H1 (cell line): Measurements from ENCODE around the gene MFSD2A. TPM values are rescaled to one million over a fixed set of nuclear protein-coding genes. Genes with fewer than 3 reads are reported as not detected.

Experiments
- CTCF ChIA-PET: fragments of 300-600 bp; sonication (Branson Sonifier 250); formaldehyde crosslinking; loops from one replicate; lab custom pipeline; 2021; ENCODE audit not compliant: partially characterized antibody; lab: Charles Lee
- POLR2A ChIA-PET: fragments of 300-600 bp; sonication (Branson Sonifier 250); formaldehyde crosslinking; loops from one replicate; lab custom pipeline; 2021; ENCODE audit warnings: inconsistent platforms; ENCODE audit not compliant: partially characterized antibody; lab: Charles Lee
- DNase-seq, 2 experiments: peaks; one replicate each; pipeline versions ENCODE4 v3.0.0 to v3.0.0-alpha.2; 2010 to 2022; ENCODE audit warnings: low spot score in 2 of 2, low read depth in 1 of 2, mixed read lengths in 1 of 2
- FAIRE-seq: peaks from 2 replicates; lab custom pipeline; 2011; peaks lifted over from hg19 to GRCh38; lab: Jason Lieb, UNC
- H2AFZ ChIP-seq: 2 replicates; pipeline ENCODE4 v1.8.1; 2012; ENCODE audit warnings: low read length, inconsistent platforms
- H2AK5ac ChIP-seq: 2 replicates; pipeline ENCODE4 v1.6.1; 2013; ENCODE audit warnings: low read depth, low read length
- H2BK120ac ChIP-seq: replicated peaks from 2 replicates; pipeline ENCODE3; 2013; ENCODE audit warnings: low read depth, low read length, inconsistent platforms
- H2BK12ac ChIP-seq: 2 replicates; pipeline ENCODE4 v1.6.1; 2013; ENCODE audit warnings: low read depth, low read length
- H2BK15ac ChIP-seq: 2 replicates; pipeline ENCODE4 v1.6.1; 2013; ENCODE audit warnings: low read length
- H2BK20ac ChIP-seq: 2 replicates; pipeline ENCODE4 v1.6.1; 2013; ENCODE audit warnings: low read length
- H2BK5ac ChIP-seq: 2 replicates; pipeline ENCODE4 v1.6.1; 2013; ENCODE audit warnings: low read depth, low read length
- H3K14ac ChIP-seq: 2 replicates; pipeline ENCODE4 v1.6.1; 2013; ENCODE audit warnings: inconsistent platforms; ENCODE audit not compliant: insufficient read length
- H3K18ac ChIP-seq: 2 replicates; pipeline ENCODE4 v1.6.1; 2013; ENCODE audit warnings: low read length; ENCODE audit errors: extremely low read depth
- H3K23ac ChIP-seq: 2 replicates; pipeline ENCODE4 v1.6.1; 2013; ENCODE audit warnings: inconsistent platforms; ENCODE audit not compliant: insufficient read length
- H3K23me2 ChIP-seq: 2 replicates; pipeline ENCODE4 v1.6.1; 2013; ENCODE audit warnings: low read depth, low read length
- H3K27ac ChIP-seq: 2 replicates; pipeline ENCODE4 v1.6.1; 2011; ENCODE audit warnings: low read depth, low read length, inconsistent platforms
- H3K27me3 ChIP-seq, 4 experiments: replicated peaks in 1 of 4; 1 replicate in 1 of 4; 2 replicates in 3 of 4; pipeline versions ENCODE4 v1.6.1 to v1.8.1; 2011 to 2013; ENCODE audit warnings: low read length in 3 of 4, mild to moderate bottlenecking in 3 of 4, inconsistent platforms in 2 of 4, mixed read lengths in 2 of 4, moderate library complexity in 1 of 4; ENCODE audit not compliant: control insufficient read depth in 3 of 4, insufficient read depth in 3 of 4; ENCODE audit errors: extremely low read depth in 1 of 4
- H3K36me3 ChIP-seq, 4 experiments: 2 replicates each; pipeline versions ENCODE4 v1.6.1 to v1.8.1; 2011 to 2013; ENCODE audit warnings: mild to moderate bottlenecking in 4 of 4, low read length in 3 of 4, moderate library complexity in 2 of 4, control low read depth in 1 of 4, inconsistent platforms in 1 of 4; ENCODE audit not compliant: insufficient read depth in 4 of 4, control insufficient read depth in 2 of 4
- H3K4ac ChIP-seq: replicated peaks from 2 replicates; pipeline ENCODE3; 2013; ENCODE audit warnings: low read length, low read depth, mixed read lengths, inconsistent platforms; ENCODE audit not compliant: insufficient read length
- H3K4me1 ChIP-seq, 4 experiments: replicated peaks in 1 of 4; 1 replicate in 1 of 4; 2 replicates in 3 of 4; pipeline versions ENCODE4 v1.6.1 to v1.8.1; 2011 to 2013; ENCODE audit warnings: low read length in 3 of 4, inconsistent platforms in 2 of 4, mixed read lengths in 1 of 4; ENCODE audit not compliant: insufficient read depth in 4 of 4, control insufficient read depth in 3 of 4
- H3K4me2 ChIP-seq, 2 experiments: 2 replicates each; pipeline versions ENCODE4 v1.6.1 to v1.8.1; 2011 to 2013; ENCODE audit warnings: low read depth in 2 of 2, low read length in 2 of 2, control low read depth in 1 of 2, inconsistent platforms in 1 of 2, mild to moderate bottlenecking in 1 of 2; ENCODE audit not compliant: insufficient read depth in 1 of 2
- H3K4me3 ChIP-seq, 4 experiments: fragments of 200-600, 300-600 bp in 1 of 4; sonication (generic), shearing (Covaris generic), sonication (Bioruptor Twin) in 1 of 4; 2 replicates each; pipeline versions ENCODE4 v1.5.1 to v1.8.1; 2011 to 2016; ENCODE audit warnings: low read length in 4 of 4, low read depth in 3 of 4, control low read depth in 2 of 4, inconsistent platforms in 2 of 4, mild to moderate bottlenecking in 2 of 4, mixed read lengths in 1 of 4, moderate library complexity in 1 of 4; ENCODE audit not compliant: insufficient read depth in 2 of 4; ENCODE audit errors: extremely low read depth in 1 of 4
- H3K56ac ChIP-seq: replicated peaks from 2 replicates; pipeline ENCODE3; 2013; ENCODE audit warnings: low read depth, mild to moderate bottlenecking, mixed read lengths, low read length, inconsistent platforms; ENCODE audit not compliant: insufficient read length
- H3K79me1 ChIP-seq: 2 replicates; pipeline ENCODE4 v1.6.1; 2013; ENCODE audit warnings: low read depth, low read length, control low read depth
- H3K79me2 ChIP-seq, 2 experiments: 2 replicates each; pipeline versions ENCODE4 v1.6.1 to v1.8.1; 2012 to 2013; ENCODE audit warnings: low read length in 2 of 2, mild to moderate bottlenecking in 2 of 2, inconsistent platforms in 1 of 2; ENCODE audit not compliant: insufficient read depth in 2 of 2, control insufficient read depth in 1 of 2
- H3K9ac ChIP-seq, 4 experiments: replicated peaks in 1 of 4; 1 replicate in 1 of 4; 2 replicates in 3 of 4; pipeline versions ENCODE4 v1.6.1 to v1.8.1; 2011 to 2013; ENCODE audit warnings: low read depth in 3 of 4, low read length in 3 of 4, control low read depth in 2 of 4, mild to moderate bottlenecking in 2 of 4, moderate library complexity in 2 of 4, inconsistent platforms in 1 of 4; ENCODE audit errors: extremely low read depth in 1 of 4
- H3K9me3 ChIP-seq, 2 experiments: 2 replicates each; pipeline versions ENCODE4 v1.6.1 to v1.8.1; 2012 to 2013; ENCODE audit warnings: mild to moderate bottlenecking in 2 of 2, moderate library complexity in 2 of 2, control low read depth in 1 of 2, inconsistent platforms in 1 of 2, low read depth in 1 of 2, low read length in 1 of 2, mixed read lengths in 1 of 2; ENCODE audit not compliant: insufficient read depth in 2 of 2
- H4K20me1 ChIP-seq, 2 experiments: replicated peaks in 1 of 2; 2 replicates each; pipeline versions ENCODE3 to v1.8.1; 2011 to 2013; ENCODE audit warnings: inconsistent platforms in 2 of 2, low read length in 2 of 2, mild to moderate bottlenecking in 1 of 2; ENCODE audit not compliant: insufficient read depth in 2 of 2, control insufficient read depth in 1 of 2
- H4K5ac ChIP-seq: 2 replicates; pipeline ENCODE4 v1.6.1; 2013; ENCODE audit warnings: low read length, low read depth, mixed read lengths, inconsistent platforms; ENCODE audit not compliant: insufficient read length
- H4K8ac ChIP-seq: 2 replicates; pipeline ENCODE4 v1.8.0; 2013; ENCODE audit warnings: mild to moderate bottlenecking, moderate library complexity, low read length, inconsistent platforms; ENCODE audit not compliant: insufficient read depth; ENCODE audit errors: extremely low read depth
- H4K91ac ChIP-seq: replicated peaks from 2 replicates; pipeline ENCODE3; 2013; ENCODE audit warnings: low read length, mixed read lengths, inconsistent platforms; ENCODE audit not compliant: insufficient read length
- BRCA1 ChIP-seq: IDR thresholded peaks from 2 replicates; pipeline ENCODE4 v1.6.1; 2012; ENCODE audit warnings: low read depth, low read length, improper control_type of control experiment
- CBX8 ChIP-seq: fragments of 300-800, 300-1000 bp; sonication (generic); IDR thresholded peaks from 2 replicates; pipeline ENCODE4 v1.7.1; 2016; ENCODE audit warnings: low read depth, low read length, borderline replicate concordance
- CREB1 ChIP-seq: IDR thresholded peaks from 2 replicates; pipeline ENCODE4 v1.6.1; 2012; ENCODE audit warnings: inconsistent platforms
- GTF2F1 ChIP-seq: IDR thresholded peaks from 2 replicates; pipeline ENCODE4 v1.6.1; 2012; ENCODE audit warnings: low read depth, low read length, improper control_type of control experiment, borderline replicate concordance
- JUND ChIP-seq: IDR thresholded peaks from 2 replicates; pipeline ENCODE4 v1.6.1; 2011; ENCODE audit warnings: mild to moderate bottlenecking, improper control_type of control experiment, low read length
- PHF8 ChIP-seq: fragments of 200-600 bp; sonication (generic); conservative IDR thresholded peaks from 2 replicates; pipeline ENCODE4 v1.7.1; 2012; ENCODE audit warnings: low read depth, mild to moderate bottlenecking, inconsistent platforms, low read length, moderate library complexity
- POU5F1 ChIP-seq: IDR thresholded peaks from 2 replicates; pipeline ENCODE4 v1.6.1; 2011; ENCODE audit warnings: low read depth, mild to moderate bottlenecking, low read length, moderate library complexity
- RXRA ChIP-seq: IDR thresholded peaks from 2 replicates; pipeline ENCODE4 v1.6.1; 2011; ENCODE audit warnings: low read depth, mild to moderate bottlenecking, low read length, moderate library complexity; ENCODE audit not compliant: insufficient read depth
- SIRT6 ChIP-seq: IDR thresholded peaks from one replicate; pipeline ENCODE4 v1.7.1; 2012; ENCODE audit warnings: low read length, inconsistent platforms
- SP2 ChIP-seq: IDR thresholded peaks from 2 replicates; pipeline ENCODE4 v1.6.1; 2012; ENCODE audit warnings: mild to moderate bottlenecking, low read length, inconsistent platforms
- WGBS, 2 experiments: shearing (Covaris generic) in 1 of 2; methylation state at CpG; one replicate each; pipeline versions ENCODE4 v1.1.6 to v1.1.7; 2013 to 2015; ENCODE audit warnings: low lambda C conversion rate in 2 of 2, mixed read lengths in 2 of 2, inconsistent platforms in 1 of 2, low coverage in 1 of 2, missing lambda C conversion rate in 1 of 2; ENCODE audit not compliant: insufficient replicate concordance in 2 of 2, insufficient coverage in 1 of 2, insufficient read length in 1 of 2; ENCODE audit errors: extremely low coverage in 1 of 2, missing lambda C conversion rate in 1 of 2; 5-methylcytosine and 5-hydroxymethylcytosine counted together
- polyA plus RNA-seq, 7 experiments: library from polyadenylated mRNA; depleted of rRNA in 3 of 7; stranded (reverse) in 5 of 7; unstranded in 2 of 7; fragments of >200 nt in 5 of 7; fragments of 200-250 nt in 2 of 7; gene quantifications; 1 replicate in 5 of 7; 2 replicates in 1 of 7; 4 replicates in 1 of 7; pipeline versions ENCODE4 v1.2.1 to v1.2.3, GENCODE V29; 2011 to 2013; ENCODE audit warnings: missing spikeins in 2 of 7, mixed read lengths in 2 of 7
- total RNA-seq: library from RNA; stranded (reverse); fragmentation: NEBNext Ultra II Directional; extraction: Animal tissue kit (Norgen Biotek cat#: 25700); gene quantifications from 2 replicates; pipeline ENCODE4 v1.2.1, GENCODE V29; 2021
- TF ChIP-seq, protein P1 (sequence below): IDR thresholded peaks from 2 replicates; pipeline ENCODE4 v1.6.1; 2012; ENCODE audit warnings: low read length, inconsistent platforms

MFSD2A gene
- total and polyA plus RNA-seq, 2 of the 8 experiments (the other 6 are each of a cell fraction or from before 2014, with no cell fraction given): 18.3 to 25.9 TPM

DNA sequence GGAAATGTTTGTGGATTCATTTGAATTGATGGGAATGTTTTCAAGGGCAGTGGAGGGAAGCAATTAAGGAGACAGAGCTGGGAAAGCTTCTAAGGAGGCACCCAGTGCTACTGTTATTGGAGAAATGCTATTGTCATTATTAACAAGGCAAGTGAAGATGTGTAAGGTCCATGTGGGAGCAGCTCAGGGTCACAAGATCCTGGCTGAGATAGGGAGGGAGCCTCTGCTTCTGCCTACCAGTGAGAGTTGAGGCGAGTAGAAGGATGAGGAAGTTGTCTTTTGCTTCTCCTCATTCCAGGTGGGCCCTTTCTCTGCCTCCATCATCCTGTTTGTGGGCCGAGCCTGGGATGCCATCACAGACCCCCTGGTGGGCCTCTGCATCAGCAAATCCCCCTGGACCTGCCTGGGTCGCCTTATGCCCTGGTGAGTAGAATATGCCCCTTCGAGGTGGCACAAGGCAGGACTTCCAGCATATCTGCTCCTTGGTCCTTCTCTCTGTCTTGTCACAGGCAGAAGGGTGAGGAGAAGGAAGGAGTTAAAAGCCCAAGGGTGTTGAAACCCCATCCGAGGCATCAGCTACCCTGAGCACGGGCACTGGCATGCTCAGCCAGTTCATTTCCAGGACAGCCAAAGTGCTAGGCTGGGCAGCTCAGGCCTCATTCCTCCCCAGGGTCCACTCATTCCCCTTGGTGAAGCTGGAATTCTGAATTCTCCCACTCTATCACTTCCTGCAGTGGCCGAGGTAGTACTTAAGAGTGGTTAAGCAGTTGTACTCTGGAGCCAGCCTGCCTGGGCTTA, 3.7 kb downstream of the MFSD2A start:
- H3K9me3 ChIP-seq: no peaks in the 10 kb centered on the region
- H3K4me1 ChIP-seq: peaks cover 0 to 9% (median 7%) of the 10 kb centered on the region in 4 experiments; a peak in 6 of 7 replicates
- no peaks in the 10 kb centered on the region; the same call in 1 of the 2 replicates for H3K79me1 ChIP-seq
- H3K23me2 ChIP-seq: peaks cover 15% of the 10 kb centered on the region; the same call in 1 of the 2 replicates
- no peak overlapping the region for H3K56ac ChIP-seq
- no peak overlapping the region for H3K23ac ChIP-seq
- H2BK20ac ChIP-seq: no peak overlapping the region
- no peak overlapping the region for H3K4ac ChIP-seq
- no peak overlapping the region for H3K14ac ChIP-seq
- WGBS, 2 experiments: 83% methylated on average over 7 of the region's 7 CpGs; no CpG with 5 or more reads in 1 of the 2 experiments
- DNase-seq (no peak), FAIRE-seq (no peak)
- ChIA-PET POLR2A (interaction anchor here (0.8 to 1.2 kb wide), 2 partner anchors 16 to 17 kb away, joined by 3 read pairs; no protein-coding TSS in a partner anchor), CTCF (interaction anchor here (0.6 to 7.2 kb wide), 5 partner anchors 9 to 296 kb away, joined by 3 to 77 read pairs (median 4); no protein-coding TSS in a partner anchor)
- H3K27me3 ChIP-seq: peaks cover 0 to 12% (median 10%) of the 10 kb centered on the region in 4 experiments; a peak in 5 of 7 replicates
- no peak overlapping the region for H2BK12ac ChIP-seq
- no peak overlapping the region for H4K8ac ChIP-seq
- peaks cover 0 to 8% of the 10 kb centered on the region in 2 experiments for H4K20me1 ChIP-seq
- peaks cover 4 to 22% (median 16%) of the 10 kb centered on the region in 4 experiments; a peak in 6 of 8 replicates for H3K36me3 ChIP-seq
- no peak overlapping the region for H2BK120ac ChIP-seq
- H2AFZ ChIP-seq: no peak overlapping the region
- no peak overlapping the region for H2BK5ac ChIP-seq
- H4K5ac ChIP-seq: no peak overlapping the region
- no peak overlapping the region for H4K91ac ChIP-seq
- H3K18ac ChIP-seq: no peak overlapping the region
- H3K27ac ChIP-seq: no peak overlapping the region
- H3K4me2 ChIP-seq: no peak overlapping the region
- peaks cover 0 to 15% of the 10 kb centered on the region in 2 experiments; a peak in 2 of 4 replicates for H3K79me2 ChIP-seq
- H2AK5ac ChIP-seq: no peak overlapping the region
- no peak overlapping the region for H3K9ac ChIP-seq
- no peak overlapping the region for H3K4me3 ChIP-seq
- H2BK15ac ChIP-seq: no peak overlapping the region
- TF ChIP-seq BRCA1: no peak
- TF ChIP-seq SP2: no peak
- no peak for TF ChIP-seq PHF8
- no peak for TF ChIP-seq RXRA
- no peak for TF ChIP-seq SIRT6
- TF ChIP-seq GTF2F1: no peak
- TF ChIP-seq CREB1: no peak
- TF ChIP-seq, protein P1, sequence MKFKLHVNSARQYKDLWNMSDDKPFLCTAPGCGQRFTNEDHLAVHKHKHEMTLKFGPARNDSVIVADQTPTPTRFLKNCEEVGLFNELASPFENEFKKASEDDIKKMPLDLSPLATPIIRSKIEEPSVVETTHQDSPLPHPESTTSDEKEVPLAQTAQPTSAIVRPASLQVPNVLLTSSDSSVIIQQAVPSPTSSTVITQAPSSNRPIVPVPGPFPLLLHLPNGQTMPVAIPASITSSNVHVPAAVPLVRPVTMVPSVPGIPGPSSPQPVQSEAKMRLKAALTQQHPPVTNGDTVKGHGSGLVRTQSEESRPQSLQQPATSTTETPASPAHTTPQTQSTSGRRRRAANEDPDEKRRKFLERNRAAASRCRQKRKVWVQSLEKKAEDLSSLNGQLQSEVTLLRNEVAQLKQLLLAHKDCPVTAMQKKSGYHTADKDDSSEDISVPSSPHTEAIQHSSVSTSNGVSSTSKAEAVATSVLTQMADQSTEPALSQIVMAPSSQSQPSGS: no peak
- no peak for TF ChIP-seq CBX8
- no peak for TF ChIP-seq POU5F1
- no peak for TF ChIP-seq JUND
